ENCODE data around the gene WDR62. TPM values are rescaled to one million over a fixed set of nuclear protein-coding genes. Genes with fewer than 3 reads are reported as not detected.

Gene WDR62
- total RNA-seq, 4 donors from 2014 or later = 0.31 to 0.95 (median 0.69) TPM

DNA sequence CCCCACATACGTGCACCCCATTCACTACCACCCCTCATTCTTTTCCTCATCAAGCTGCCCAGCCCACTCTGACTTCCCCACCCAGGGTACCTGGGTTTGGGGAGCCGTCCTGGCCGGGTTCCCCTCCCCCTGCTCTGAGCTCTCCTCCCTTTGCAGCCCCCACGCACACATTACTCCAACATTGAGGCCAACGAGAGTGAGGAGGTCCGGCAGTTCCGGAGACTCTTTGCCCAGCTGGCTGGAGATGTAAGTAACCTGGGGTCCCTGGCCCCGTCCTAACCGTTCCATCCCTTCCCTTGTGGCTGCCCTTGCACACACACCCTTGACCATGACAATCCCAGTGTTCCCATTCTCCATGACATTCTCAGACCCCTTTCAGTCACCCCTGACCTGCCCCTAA is 87.8 kb downstream of the WDR62 start:
- DNase-seq (ENCODE audit: low spot score) (no peak), ATAC-seq (ENCODE audit: low FRiP score) (no peak)
- TF ChIP-seq, protein P1, sequence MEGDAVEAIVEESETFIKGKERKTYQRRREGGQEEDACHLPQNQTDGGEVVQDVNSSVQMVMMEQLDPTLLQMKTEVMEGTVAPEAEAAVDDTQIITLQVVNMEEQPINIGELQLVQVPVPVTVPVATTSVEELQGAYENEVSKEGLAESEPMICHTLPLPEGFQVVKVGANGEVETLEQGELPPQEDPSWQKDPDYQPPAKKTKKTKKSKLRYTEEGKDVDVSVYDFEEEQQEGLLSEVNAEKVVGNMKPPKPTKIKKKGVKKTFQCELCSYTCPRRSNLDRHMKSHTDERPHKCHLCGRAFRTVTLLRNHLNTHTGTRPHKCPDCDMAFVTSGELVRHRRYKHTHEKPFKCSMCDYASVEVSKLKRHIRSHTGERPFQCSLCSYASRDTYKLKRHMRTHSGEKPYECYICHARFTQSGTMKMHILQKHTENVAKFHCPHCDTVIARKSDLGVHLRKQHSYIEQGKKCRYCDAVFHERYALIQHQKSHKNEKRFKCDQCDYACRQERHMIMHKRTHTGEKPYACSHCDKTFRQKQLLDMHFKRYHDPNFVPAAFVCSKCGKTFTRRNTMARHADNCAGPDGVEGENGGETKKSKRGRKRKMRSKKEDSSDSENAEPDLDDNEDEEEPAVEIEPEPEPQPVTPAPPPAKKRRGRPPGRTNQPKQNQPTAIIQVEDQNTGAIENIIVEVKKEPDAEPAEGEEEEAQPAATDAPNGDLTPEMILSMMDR (IDR thresholded peaks at IDR 0.05) = no peak

DNA sequence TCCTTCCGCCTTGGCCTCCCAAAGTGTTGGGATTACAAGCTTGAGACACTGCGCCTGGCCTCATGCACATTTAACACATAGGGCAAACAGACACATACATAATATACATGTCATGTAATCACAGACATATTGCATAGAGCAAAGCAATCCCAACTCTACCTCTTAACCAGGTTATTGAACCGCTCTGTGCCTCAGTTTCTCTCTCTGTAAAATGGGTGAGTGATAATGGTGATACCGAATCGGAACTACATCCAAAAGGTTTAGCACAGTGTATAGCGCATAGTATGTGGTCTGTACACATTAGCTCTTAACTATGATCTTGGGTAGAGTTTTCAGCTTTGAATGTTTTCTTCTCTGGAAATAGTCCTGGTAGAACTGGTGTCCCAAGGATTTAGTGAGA is 89.9 kb downstream of the WDR62 start:
- TF ChIP-seq, protein P1 (IDR thresholded peaks at IDR 0.05) = no peak
- ATAC-seq (ENCODE audit: low FRiP score) = no peak

DNA sequence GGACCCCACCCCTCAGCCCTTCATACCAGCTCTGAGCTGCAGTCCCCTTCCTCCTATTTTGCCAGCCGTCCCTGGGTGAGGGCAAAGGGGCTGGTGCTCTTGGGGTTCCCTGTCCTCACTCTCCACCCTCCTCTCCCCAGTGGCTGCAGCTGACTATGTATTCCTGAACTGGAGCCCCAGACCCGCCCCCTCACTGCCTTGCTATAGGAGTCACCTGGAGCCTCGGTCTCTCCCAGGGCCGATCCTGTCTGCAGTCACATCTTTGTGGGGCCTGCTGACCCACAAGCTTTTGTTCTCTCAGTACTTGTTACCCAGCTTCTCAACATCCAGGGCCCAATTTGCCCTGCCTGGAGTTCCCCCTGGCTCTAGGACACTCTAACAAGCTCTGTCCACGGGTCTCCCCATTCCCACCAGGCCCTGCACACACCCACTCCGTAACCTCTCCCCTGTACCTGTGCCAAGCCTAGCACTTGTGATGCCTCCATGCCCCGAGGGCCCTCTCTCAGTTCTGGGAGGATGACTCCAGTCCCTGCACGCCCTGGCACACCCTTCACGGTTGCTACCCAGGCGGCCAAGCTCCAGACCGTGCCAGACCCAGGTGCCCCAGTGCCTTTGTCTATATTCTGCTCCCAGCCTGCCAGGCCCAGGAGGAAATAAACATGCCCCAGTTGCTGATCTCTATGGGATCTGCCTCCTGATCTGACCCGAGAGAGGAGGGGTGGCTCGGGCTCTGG is 95.1 kb downstream of the WDR62 start:
- ATAC-seq (ENCODE audit: low FRiP score) = no peak

More for the DNA sequence above, 89.9 kb downstream of the WDR62 start:
- DNase-seq (ENCODE audit: low spot score) = no peak

DNA sequence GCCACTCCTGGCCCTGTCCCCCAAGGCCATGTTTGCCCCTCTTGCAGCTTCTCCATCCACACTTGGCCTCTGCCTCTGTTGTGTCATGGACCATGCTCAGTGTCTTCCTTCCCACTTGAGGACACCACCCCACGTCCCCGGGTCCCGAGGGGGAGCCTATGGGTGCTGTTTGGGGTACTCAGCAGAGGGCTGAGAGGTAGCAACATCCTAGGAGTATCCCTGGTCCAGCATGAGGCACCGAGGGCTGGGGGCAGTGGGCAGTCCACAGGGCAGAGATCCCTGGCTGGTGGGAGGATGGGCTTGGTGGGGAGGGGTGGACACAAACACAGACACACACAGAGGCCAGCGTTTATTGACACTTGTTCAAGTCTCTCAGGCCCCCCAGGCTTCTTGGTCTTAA is 95.9 kb downstream of the WDR62 start:
- DNase-seq (ENCODE audit: low spot score) (no peak), ATAC-seq (ENCODE audit: low FRiP score) (no peak)
- TF ChIP-seq, protein P1 (IDR thresholded peaks at IDR 0.05) = no peak

More for the DNA sequence above, 95.1 kb downstream of the WDR62 start:
- TF ChIP-seq, protein P1 (IDR thresholded peaks at IDR 0.05) = no peak
- no peak for DNase-seq (ENCODE audit: low spot score)

DNA sequence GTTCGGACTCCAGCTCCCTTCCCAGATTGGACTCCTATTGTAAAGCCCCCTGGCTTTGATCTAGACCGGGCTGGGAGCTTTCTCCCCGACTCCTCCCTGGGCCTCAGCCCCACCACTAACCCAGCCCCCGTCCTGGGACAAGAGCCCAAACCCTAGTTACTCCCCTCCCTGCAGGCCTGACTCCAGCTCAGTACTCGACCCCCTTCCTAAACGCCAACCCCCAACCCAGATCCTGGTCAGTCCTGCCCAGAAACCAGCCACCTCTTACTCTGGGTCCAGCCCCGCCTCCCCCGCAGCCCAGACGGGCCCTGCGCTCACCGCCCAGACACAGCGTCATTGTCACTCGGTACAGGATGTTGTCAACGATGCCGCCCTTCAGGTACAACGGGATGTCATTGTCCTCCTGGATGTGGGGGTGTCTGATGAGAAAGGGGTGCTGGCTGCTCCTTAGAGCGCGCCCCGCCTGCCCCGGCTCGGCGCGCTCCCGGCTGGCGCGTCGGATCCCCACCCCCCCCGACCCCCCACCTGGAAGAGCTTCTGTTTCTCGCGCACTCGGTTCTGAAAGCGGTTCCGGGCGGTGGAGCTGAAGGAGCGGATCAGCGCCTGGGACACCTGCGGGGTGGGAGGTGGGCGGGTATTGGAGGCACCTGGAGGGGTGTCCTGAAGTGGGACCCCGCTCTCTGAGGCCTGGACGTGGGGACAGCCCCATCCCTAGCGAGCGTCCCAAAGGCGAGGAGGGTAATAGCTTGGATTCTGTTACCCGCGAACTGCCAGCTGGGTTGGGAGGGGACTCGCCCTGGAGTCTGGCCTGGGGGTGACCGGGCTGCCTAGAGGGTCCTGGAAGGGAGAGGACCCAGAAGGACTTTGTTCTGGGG is 96.7 kb downstream of the WDR62 start:
- peak; percentile 31 for ATAC-seq (ENCODE audit: low FRiP score)
- TF ChIP-seq, protein P1 (IDR thresholded peaks at IDR 0.05) = no peak

DNA sequence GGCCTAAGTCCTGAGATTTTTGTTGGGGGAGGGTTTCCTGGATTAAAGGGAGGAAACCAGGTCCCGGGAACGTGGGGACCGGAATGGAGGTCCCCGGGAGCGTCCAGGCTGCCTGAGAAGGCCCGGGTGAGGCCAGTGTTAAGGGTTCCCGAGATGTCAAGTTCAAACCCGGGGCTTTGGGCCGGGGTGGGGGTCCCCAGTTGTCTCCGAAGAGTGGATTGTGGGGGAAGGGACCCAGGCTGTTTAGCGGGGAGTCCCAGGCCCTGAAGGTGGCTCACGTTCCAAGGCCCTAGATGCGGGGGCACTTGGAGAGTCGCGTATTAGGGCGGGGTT is 97.3 kb downstream of the WDR62 start:
- TF ChIP-seq, protein P1 (IDR thresholded peaks at IDR 0.05) = no peak
- peak; percentile 8 for ATAC-seq (ENCODE audit: low FRiP score)
- no peak for DNase-seq (ENCODE audit: low spot score)

More for the DNA sequence above, 96.7 kb downstream of the WDR62 start:
- DNase-seq (ENCODE audit: low spot score) = no peak
